Tibial nerve (tissue), 4 donors: Measurements from ENCODE around the gene THBS3. TPM values are rescaled to one million over a fixed set of nuclear protein-coding genes. Genes with fewer than 3 reads are reported as not detected.
"Not testable (repeated sequence)": the region's sequence is repeated elsewhere in the genome, so short reads cannot be mapped to it uniquely, and the experiment has no call there.

Experiments
- DNase-seq, 2 donors: peaks; one replicate each; pipeline ENCODE4 v3.0.0-alpha.2; 2019; ENCODE audit warnings: low spot score in 2 of 2
- H3K27ac ChIP-seq, 4 donors: fragments of 200-600 bp; sonication (generic) in 3 of 4; one replicate each; pipeline ENCODE4 v1.5.1; 2017 to 2019; ENCODE audit warnings: mild to moderate bottlenecking in 1 of 4
- H3K27me3 ChIP-seq, 2 donors: fragments of 200-600 bp; sonication (generic) in 1 of 2; one replicate each; pipeline versions ENCODE4 v1.5.1 to v1.6.0; 2017 to 2019
- H3K36me3 ChIP-seq, 3 donors: fragments of 200-600 bp; sonication (generic); one replicate each; pipeline ENCODE4 v1.5.1; 2018 to 2019
- H3K4me1 ChIP-seq, 4 donors: fragments of 200-600 bp; sonication (generic) in 3 of 4; one replicate each; pipeline ENCODE4 v1.5.1; 2017 to 2019
- H3K4me3 ChIP-seq, 4 donors: fragments of 200-600 bp; sonication (generic) in 3 of 4; one replicate each; pipeline ENCODE4 v1.5.1; 2017 to 2019; ENCODE audit warnings: mild to moderate bottlenecking in 1 of 4, moderate library complexity in 1 of 4
- H3K9me3 ChIP-seq, 4 donors: fragments of 200-600 bp; sonication (generic) in 3 of 4; one replicate each; pipeline ENCODE4 v1.5.1; 2017 to 2019
- CTCF ChIP-seq, 5 experiments: fragments of 200-600 bp in 3 of 5; fragments of 450-650 bp in 2 of 5; sonication (generic) in 3 of 5; IDR thresholded peaks; one replicate each; pipeline ENCODE4 v1.5.1; 2016 to 2019; ENCODE audit warnings: antibody characterized with exemption in 5 of 5, mild to moderate bottlenecking in 3 of 5, moderate library complexity in 2 of 5
- EP300 ChIP-seq, 2 donors: sonication (generic); formaldehyde crosslinking; IDR thresholded peaks; one replicate each; pipeline ENCODE4 v1.6.1; 2017; ENCODE audit warnings: antibody characterized with exemption in 2 of 2, mild to moderate bottlenecking in 1 of 2
- POLR2A ChIP-seq, 2 donors: fragments of 450-650 bp; IDR thresholded peaks; one replicate each; pipeline ENCODE4 v1.6.1; 2017; ENCODE audit warnings: antibody characterized with exemption in 2 of 2, mild to moderate bottlenecking in 2 of 2, moderate library complexity in 2 of 2
- WGBS, 2 donors: methylation state at CpG; one replicate each; pipeline ENCODE4 v1.1.5; 2018; 5-methylcytosine and 5-hydroxymethylcytosine counted together
- total RNA-seq, 4 donors: library from RNA; depleted of rRNA; stranded (reverse); fragments of >200 nt; gene quantifications; one replicate each; pipeline ENCODE4 v1.1.0, GENCODE V29; 2016

The THBS3 gene
- total RNA-seq, 4 donors from 2014 or later: 33.9 to 119 (median 52.6) TPM

- WGBS, 2 donors: 68 to 80% methylated on average over 7 of the region's 7 CpGs
- Histone ChIP-seq H3K27ac (no peak overlapping the region), H3K9me3 (no peaks in the 10 kb centered on the region), H3K27me3 (no peaks in the 10 kb centered on the region), H3K4me3 (no peak overlapping the region), H3K36me3 (no peaks in the 10 kb centered on the region), H3K4me1 (peaks cover 0 to 32% (median 8%) of the 10 kb centered on the region in 4 donors)
- TF ChIP-seq POLR2A (IDR thresholded peaks at IDR 0.05): no peak
- DNase-seq: no peak
These were observed 15.3 kb upstream of the THBS3 start for GRCh38 chr1:155223047-155223446.

- WGBS, 2 donors: 89 to 95% methylated on average over 10 of the region's 10 CpGs
- peaks cover 0 to 20% (median 0%) of the 10 kb centered on the region in 3 donors for H3K36me3 ChIP-seq
These were observed 12.7 kb upstream of the THBS3 start for GRCh38 chr1:155220211-155220965.

GRCh38 chr1:155219592-155220031, 11.9 kb upstream of the THBS3 start:
- Histone ChIP-seq H3K36me3 (peaks cover 0 to 28% (median 0%) of the 10 kb centered on the region in 3 donors), H3K9me3 (no peaks in the 10 kb centered on the region), H3K27ac (peak overlapping the region in 3 of 4 donors; percentile 19 to 50 (median 30)), H3K4me1 (peaks cover 0 to 13% (median 0%) of the 10 kb centered on the region in 4 donors), H3K4me3 (peak overlapping the region in 2 of 4 donors; percentile 0 to 29), H3K27me3 (no peaks in the 10 kb centered on the region)
- no peak for DNase-seq
- WGBS, 2 donors: 0 to 5% methylated on average over 1 of the region's 1 CpG
- TF ChIP-seq POLR2A (IDR thresholded peaks at IDR 0.05) (no peak), EP300 (IDR thresholded peaks at IDR 0.05) (no peak), CTCF (IDR thresholded peaks at IDR 0.05) (no peak)

More at GRCh38 chr1:155220211-155220965, 12.7 kb upstream of the THBS3 start:
- not testable (repeated sequence) for H3K27ac ChIP-seq, DNase-seq, H3K9me3 ChIP-seq, H3K4me3 ChIP-seq, H3K27me3 ChIP-seq
- H3K4me1 ChIP-seq: peaks cover 0 to 14% (median 0%) of the 10 kb centered on the region in 4 donors

- Histone ChIP-seq H3K27me3 (no peaks in the 10 kb centered on the region), H3K27ac (peak overlapping the region in 3 of 4 donors; percentile 19 to 50 (median 30)), H3K36me3 (peaks cover 0 to 29% (median 0%) of the 10 kb centered on the region in 3 donors), H3K9me3 (no peaks in the 10 kb centered on the region), H3K4me1 (peaks cover 0 to 13% (median 0%) of the 10 kb centered on the region in 4 donors), H3K4me3 (peak overlapping the region in 3 of 4 donors; percentile 0 to 29 (median 23))
- DNase-seq: peak in 1 of 2 donors; percentile 84
- WGBS, 2 donors: 32 to 37% methylated on average over 7 of the region's 7 CpGs
- TF ChIP-seq EP300 (IDR thresholded peaks at IDR 0.05): no peak
These were observed 11.3 kb upstream of the THBS3 start for GRCh38 chr1:155218854-155219591.

GRCh38 chr1:155214702-155215101, 7.0 kb upstream of the THBS3 start:
- not testable (repeated sequence) for H3K4me3 ChIP-seq, H3K27ac ChIP-seq, H3K9me3 ChIP-seq, DNase-seq, H3K27me3 ChIP-seq
- Histone ChIP-seq H3K36me3 (peaks cover 0 to 51% (median 0%) of the 10 kb centered on the region in 3 donors), H3K4me1 (peaks cover 0 to 20% (median 1%) of the 10 kb centered on the region in 4 donors)
- WGBS, 2 donors: 87 to 89% methylated on average over 3 to 7 of the region's 10 CpGs

- Histone ChIP-seq H3K36me3 (peaks cover 0 to 44% (median 0%) of the 10 kb centered on the region in 3 donors), H3K4me1 (peaks cover 0 to 27% (median 16%) of the 10 kb centered on the region in 4 donors)
- H3K9me3 ChIP-seq, H3K27ac ChIP-seq, DNase-seq, H3K27me3 ChIP-seq, H3K4me3 ChIP-seq: not testable (repeated sequence)
- 76% methylated on average over 5 of the region's 7 CpGs; no CpG with 5 or more reads in 1 of the 2 donors for WGBS, 2 donors
These were observed 4.3 kb upstream of the THBS3 start for GRCh38 chr1:155212051-155212440.

- not testable (repeated sequence) for DNase-seq, H3K4me3 ChIP-seq, H3K27me3 ChIP-seq, H3K9me3 ChIP-seq, H3K27ac ChIP-seq
- 42 to 78% methylated on average over 12 to 13 of the region's 13 CpGs for WGBS, 2 donors
- peaks cover 0 to 32% (median 21%) of the 10 kb centered on the region in 4 donors for H3K4me1 ChIP-seq
- H3K36me3 ChIP-seq: peaks cover 0 to 41% (median 0%) of the 10 kb centered on the region in 3 donors
These were observed 3.8 kb upstream of the THBS3 start for GRCh38 chr1:155211381-155212050.
